ENCODE measurements around the gene GMPPB.

The GMPPB gene

GRCh38 chr3:49673121-49673714, 50.5 kb downstream of the GMPPB start:
- in situ Hi-C loops (cut with MboI; ENCODE audit: low sequenced_read_pairs), result loop anchor here (25.0 kb wide), 1 partner anchor 111 kb away; the partner anchor contains the start of gene BSN

DNA sequence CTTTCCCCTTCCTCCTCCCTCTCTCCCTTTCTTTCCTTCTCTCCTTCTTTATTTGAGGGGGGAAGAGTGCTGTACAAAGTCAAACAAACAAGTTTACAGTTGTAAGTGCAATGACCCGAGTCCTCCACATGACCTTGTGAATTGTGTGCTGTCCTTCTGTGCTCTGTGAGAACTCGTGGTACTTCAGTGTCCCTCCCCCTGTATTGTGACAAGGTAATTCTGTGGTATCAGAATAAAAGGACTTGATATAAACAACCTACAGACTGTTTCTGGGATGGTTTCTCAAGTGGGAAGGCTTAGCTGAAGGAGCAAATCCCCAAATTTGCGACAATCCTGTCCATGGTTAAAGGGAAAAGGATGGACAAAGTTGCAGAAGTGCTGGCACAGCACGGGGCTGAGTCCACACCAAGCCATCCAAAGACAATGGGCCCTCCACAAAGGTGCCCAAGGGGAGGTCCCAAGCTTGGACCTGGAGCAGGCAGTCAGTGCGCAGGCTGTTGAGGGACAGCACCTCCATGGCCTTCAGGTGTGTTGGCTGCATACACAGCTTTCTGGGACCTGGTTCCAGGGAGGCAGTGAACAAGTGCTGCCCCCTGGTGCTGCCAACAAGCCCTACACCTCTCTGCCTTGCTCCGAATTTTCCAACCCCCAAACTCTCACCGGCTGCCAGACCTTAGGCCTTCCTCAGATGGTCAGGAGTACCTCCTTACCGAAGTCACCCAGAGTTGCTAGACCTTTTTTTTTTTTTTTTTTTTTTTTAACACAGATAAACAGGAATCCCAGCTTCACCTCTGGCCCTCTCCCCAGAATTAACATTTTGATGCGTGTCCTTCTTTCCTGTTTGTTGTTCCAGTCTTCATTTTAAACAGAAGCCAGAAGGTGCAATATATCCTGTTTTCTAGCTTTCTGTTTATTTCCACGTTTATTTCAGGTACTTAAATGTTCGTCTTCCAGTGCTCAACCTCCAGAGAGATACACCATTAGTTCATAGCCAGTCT, 52.2 kb downstream of the GMPPB start:
- in situ Hi-C loops (cut with MboI; ENCODE audit: low sequenced_read_pairs), result loop anchor here (25.0 kb wide), 1 partner anchor 109 kb away; the partner anchor contains the start of gene BSN

DNA sequence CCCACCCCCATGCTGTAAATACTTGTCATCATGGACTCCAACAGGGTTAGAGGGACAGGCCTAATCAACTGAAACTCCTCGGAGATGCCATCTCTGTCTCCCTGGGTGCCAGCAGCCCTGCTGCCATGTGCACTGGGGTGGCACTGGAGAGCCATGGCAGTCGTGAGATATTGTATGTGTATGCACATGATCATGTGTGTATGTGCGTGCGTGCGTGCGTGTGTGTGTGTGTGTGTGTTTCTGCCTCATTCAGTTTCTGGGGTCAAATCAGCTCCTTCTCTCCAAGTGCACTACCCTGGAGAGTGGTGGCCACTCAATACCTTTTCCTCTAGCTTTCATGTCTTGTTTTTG, 52.8 kb downstream of the GMPPB start:
- in situ Hi-C loops (cut with MboI; ENCODE audit: low sequenced_read_pairs), result loop anchor here (25.0 kb wide), 1 partner anchor 109 kb away; the partner anchor contains the start of gene BSN
